Measurements from ENCODE around the gene TMSB10.

DNA sequence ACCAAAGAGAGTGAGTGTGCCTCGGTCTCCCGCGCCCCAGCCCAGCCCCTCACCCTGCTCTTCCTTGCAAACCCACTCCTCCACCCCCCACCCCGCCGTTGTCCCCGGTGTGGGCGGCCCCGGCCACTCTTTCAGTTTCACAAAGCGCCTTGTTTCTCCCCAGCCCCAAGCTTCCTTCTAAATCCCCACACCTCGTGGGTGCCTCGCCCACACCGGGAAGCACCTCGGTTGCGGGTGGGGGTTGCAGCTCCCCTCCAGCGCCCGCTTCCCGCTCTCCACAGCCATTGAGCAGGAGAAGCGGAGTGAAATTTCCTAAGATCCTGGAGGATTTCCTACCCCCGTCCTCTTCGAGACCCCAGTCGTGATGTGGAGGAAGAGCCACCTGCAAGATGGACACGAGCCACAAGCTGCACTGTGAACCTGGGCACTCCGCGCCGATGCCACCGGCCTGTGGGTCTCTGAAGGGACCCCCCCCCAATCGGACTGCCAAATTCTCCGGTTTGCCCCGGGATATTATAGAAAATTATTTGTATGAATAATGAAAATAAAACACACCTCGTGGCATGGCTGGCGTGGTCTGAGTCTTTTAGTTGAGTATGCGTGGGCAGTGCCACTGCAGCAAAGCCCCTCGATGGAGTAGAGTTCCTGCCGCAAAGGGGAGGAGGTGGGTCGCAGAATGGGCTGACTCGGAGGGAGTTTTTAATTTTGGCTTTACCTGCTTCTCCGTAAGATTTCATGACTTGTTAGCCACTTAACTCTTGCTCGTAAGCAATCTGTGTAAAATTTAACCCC is 848 bp downstream of the TMSB10 start:
- TF ChIP-seq, protein P1, sequence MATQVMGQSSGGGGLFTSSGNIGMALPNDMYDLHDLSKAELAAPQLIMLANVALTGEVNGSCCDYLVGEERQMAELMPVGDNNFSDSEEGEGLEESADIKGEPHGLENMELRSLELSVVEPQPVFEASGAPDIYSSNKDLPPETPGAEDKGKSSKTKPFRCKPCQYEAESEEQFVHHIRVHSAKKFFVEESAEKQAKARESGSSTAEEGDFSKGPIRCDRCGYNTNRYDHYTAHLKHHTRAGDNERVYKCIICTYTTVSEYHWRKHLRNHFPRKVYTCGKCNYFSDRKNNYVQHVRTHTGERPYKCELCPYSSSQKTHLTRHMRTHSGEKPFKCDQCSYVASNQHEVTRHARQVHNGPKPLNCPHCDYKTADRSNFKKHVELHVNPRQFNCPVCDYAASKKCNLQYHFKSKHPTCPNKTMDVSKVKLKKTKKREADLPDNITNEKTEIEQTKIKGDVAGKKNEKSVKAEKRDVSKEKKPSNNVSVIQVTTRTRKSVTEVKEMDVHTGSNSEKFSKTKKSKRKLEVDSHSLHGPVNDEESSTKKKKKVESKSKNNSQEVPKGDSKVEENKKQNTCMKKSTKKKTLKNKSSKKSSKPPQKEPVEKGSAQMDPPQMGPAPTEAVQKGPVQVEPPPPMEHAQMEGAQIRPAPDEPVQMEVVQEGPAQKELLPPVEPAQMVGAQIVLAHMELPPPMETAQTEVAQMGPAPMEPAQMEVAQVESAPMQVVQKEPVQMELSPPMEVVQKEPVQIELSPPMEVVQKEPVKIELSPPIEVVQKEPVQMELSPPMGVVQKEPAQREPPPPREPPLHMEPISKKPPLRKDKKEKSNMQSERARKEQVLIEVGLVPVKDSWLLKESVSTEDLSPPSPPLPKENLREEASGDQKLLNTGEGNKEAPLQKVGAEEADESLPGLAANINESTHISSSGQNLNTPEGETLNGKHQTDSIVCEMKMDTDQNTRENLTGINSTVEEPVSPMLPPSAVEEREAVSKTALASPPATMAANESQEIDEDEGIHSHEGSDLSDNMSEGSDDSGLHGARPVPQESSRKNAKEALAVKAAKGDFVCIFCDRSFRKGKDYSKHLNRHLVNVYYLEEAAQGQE (IDR thresholded peaks at IDR 0.05; ENCODE audit: unreplicated experiment) = no peak
- no peak for TF ChIP-seq JUNB (IDR thresholded peaks at IDR 0.05; ENCODE audit: unreplicated experiment)
- TF ChIP-seq, protein P2, sequence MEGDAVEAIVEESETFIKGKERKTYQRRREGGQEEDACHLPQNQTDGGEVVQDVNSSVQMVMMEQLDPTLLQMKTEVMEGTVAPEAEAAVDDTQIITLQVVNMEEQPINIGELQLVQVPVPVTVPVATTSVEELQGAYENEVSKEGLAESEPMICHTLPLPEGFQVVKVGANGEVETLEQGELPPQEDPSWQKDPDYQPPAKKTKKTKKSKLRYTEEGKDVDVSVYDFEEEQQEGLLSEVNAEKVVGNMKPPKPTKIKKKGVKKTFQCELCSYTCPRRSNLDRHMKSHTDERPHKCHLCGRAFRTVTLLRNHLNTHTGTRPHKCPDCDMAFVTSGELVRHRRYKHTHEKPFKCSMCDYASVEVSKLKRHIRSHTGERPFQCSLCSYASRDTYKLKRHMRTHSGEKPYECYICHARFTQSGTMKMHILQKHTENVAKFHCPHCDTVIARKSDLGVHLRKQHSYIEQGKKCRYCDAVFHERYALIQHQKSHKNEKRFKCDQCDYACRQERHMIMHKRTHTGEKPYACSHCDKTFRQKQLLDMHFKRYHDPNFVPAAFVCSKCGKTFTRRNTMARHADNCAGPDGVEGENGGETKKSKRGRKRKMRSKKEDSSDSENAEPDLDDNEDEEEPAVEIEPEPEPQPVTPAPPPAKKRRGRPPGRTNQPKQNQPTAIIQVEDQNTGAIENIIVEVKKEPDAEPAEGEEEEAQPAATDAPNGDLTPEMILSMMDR (conservative IDR thresholded peaks at IDR 0.05; ENCODE audit: low read depth in 2 of 2) = no peak
- TF ChIP-seq EZH2 (IDR thresholded peaks at IDR 0.05; ENCODE audit: low read depth, unreplicated experiment) = no peak
- TF ChIP-seq CREB1 (CRISPR knock-in tag; IDR thresholded peaks at IDR 0.05; ENCODE audit: low read depth) = no peak
- no peak for TF ChIP-seq ZNF331 (CRISPR knock-in tag; IDR thresholded peaks at IDR 0.05; ENCODE audit: low read depth)
- no peak for TF ChIP-seq NANOG (IDR thresholded peaks at IDR 0.05; ENCODE audit: borderline replicate concordance)
- TF ChIP-seq EZH2phosphoT487 (IDR thresholded peaks at IDR 0.05; ENCODE audit: unreplicated experiment) = no peak
- TF ChIP-seq POLR2AphosphoS5 (IDR thresholded peaks at IDR 0.05; ENCODE audit: low read depth) = no peak
- no peak for TF ChIP-seq ZNF114 (CRISPR knock-in tag; IDR thresholded peaks at IDR 0.05)
- TF ChIP-seq ETS1 (IDR thresholded peaks at IDR 0.05) = no peak

All from GM23338 (cell line).